HG03469 (cell line): ENCODE data around the gene CACNA1F.

Source experiments
- ATAC-seq: cut with Tn5 transposase; IDR thresholded peaks from one replicate; pipeline ENCODE4 v1.9.1; 2021; ENCODE audit warnings: mild to moderate bottlenecking, moderate library complexity, moderate number of reproducible peaks; ENCODE audit not compliant: unreplicated experiment

Gene CACNA1F

DNA sequence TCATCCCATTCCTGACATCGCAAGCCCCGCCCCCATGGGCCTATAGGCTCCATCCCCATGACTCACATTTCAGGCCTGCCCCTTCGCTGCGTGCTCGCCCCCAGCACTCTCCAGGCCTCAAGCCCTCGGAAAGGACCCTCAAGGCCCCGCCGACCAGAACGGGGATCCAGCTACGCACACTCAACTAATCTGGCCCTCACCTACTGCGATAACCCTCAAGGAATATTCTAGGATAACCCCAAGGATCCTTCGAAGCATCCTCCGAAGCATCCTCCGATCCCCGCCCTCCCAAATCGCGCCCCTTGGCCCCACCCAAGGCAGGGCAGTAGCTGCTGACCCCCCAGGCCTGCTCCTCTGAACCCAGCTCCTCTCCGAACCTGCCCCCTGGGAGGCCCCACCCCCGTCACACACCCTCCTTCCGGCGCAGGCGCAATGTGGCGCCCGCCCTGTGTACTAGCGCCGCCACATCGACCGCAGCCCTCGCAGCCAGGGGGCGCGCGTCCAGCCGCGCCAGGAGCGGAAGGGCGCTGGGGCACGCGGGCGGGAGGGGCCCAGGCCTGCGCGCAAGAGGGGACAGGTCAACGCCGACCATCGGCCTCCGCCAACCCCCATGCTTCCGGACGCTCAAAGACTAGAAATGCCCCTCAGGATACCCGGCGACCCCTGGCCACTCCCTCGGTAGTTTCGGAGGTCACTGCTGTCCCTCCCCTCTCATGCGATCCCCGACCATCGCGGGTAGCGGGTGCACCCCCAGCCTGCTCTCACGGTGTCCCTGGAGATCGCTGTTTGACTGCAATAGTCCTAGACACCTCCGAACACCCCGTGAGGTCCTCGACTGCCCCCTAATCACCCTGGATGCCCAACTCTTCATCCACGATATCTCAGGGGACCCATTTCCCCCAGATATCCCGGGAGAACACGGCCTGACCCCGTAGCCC lies 77.0 kb downstream of the CACNA1F start:
- peak; percentile 87 for ATAC-seq

DNA sequence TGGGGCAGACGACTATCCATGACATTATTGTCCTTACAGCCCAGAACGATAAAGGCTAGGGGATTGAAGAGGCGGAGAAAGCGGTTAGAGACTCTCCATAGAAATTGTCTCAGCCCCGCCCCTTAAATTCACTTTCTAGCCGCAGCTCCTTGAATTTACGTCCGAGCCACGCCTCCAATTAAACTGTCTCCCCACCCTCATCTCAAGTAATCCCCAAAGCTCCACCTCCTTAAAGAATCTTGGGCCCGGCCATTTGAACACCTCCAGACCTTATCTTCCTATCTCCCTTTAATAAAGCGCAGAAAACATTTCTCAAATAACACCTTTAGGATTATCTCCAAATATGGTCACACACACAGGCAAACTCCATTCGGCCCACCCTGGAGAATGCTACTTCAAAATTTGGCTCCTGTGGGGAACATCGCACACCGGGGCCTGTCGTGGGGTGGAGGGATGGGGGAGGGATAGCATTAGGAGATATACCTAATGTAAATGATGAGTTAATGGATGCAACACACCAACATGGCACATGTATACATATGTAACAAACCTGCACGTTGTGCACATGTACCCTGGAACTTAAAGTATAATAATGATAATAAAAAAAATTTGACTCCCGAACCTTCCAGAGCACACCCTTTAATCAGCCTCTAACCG lies 77.8 kb downstream of the CACNA1F start:
- ATAC-seq: no peak
